GM23338 (cell line): ENCODE measurements around the gene TOR3A. TPM values are rescaled to one million over a fixed set of nuclear protein-coding genes. Genes with fewer than 3 reads are reported as not detected.
A peak's percentile ranks its signal among the peaks of the same experiment; 100 is the strongest.

Experiments used
- ATAC-seq: fragments of 200-7000 bp; cut with Tn5 transposase; 3 replicates; pipeline ENCODE4 v1.9.1; 2020
- DNase-seq: peaks from one replicate; pipeline ENCODE4 v3.0.0-alpha.2; 2015; ENCODE audit warnings: low spot score
- H2AFZ ChIP-seq: fragments of 200-600 bp; sonication (generic); 2 replicates; pipeline ENCODE4 v1.8.0; 2016; ENCODE audit warnings: antibody characterized with exemption, mild to moderate bottlenecking, moderate library complexity
- H3F3A ChIP-seq: fragments of 200-600 bp; sonication (generic); replicated peaks from 2 replicates; pipeline ENCODE4 v1.8.0; 2017; ENCODE audit warnings: antibody characterized with exemption, mixed run types, low read depth
- H3K27ac ChIP-seq: fragments of 200-600 bp; sonication (generic); 2 replicates; pipeline ENCODE4 v1.6.1; 2016; ENCODE audit warnings: low read depth
- H3K27me3 ChIP-seq: fragments of 200-600 bp; sonication (generic); 2 replicates; pipeline ENCODE4 v1.8.0; 2016; ENCODE audit warnings: mild to moderate bottlenecking, mixed run types, moderate library complexity; ENCODE audit not compliant: insufficient read depth
- H3K36me3 ChIP-seq: fragments of 200-600 bp; sonication (generic); 2 replicates; pipeline ENCODE4 v1.8.0; 2016; ENCODE audit warnings: mild to moderate bottlenecking; ENCODE audit not compliant: insufficient read depth
- H3K4me1 ChIP-seq: fragments of 200-600 bp; sonication (generic); 2 replicates; pipeline ENCODE4 v1.8.0; 2016; ENCODE audit warnings: mild to moderate bottlenecking, moderate library complexity; ENCODE audit not compliant: insufficient read depth
- H3K4me2 ChIP-seq: fragments of 200-600 bp; sonication (generic); 2 replicates; pipeline ENCODE4 v1.7.1; 2017; ENCODE audit warnings: mixed run types
- H3K4me3 ChIP-seq: fragments of 200-600 bp; sonication (generic); 2 replicates; pipeline ENCODE4 v1.6.1; 2016; ENCODE audit warnings: mixed run types
- H3K79me2 ChIP-seq: fragments of 200-600 bp; sonication (generic); replicated peaks from 2 replicates; pipeline ENCODE4 v1.8.0; 2017; ENCODE audit warnings: mild to moderate bottlenecking; ENCODE audit not compliant: insufficient read depth
- H3K9me2 ChIP-seq: fragments of 200-600 bp; sonication (generic); 2 replicates; pipeline ENCODE4 v1.8.0; 2017; ENCODE audit not compliant: insufficient read depth
- H4K20me1 ChIP-seq: fragments of 200-600 bp; sonication (generic); replicated peaks from 2 replicates; pipeline ENCODE4 v1.8.0; 2017; ENCODE audit warnings: mild to moderate bottlenecking; ENCODE audit not compliant: insufficient read depth
- H3K27ac Mint-ChIP-seq: 2 replicates; pipeline ENCODE4 v1.8.0; 2020; ENCODE audit warnings: inconsistent platforms, mild to moderate bottlenecking, moderate library complexity, mixed read lengths
- H3K27me3 Mint-ChIP-seq: 3 replicates; pipeline ENCODE4 v1.8.0; 2022; ENCODE audit warnings: low read depth, mild to moderate bottlenecking, moderate library complexity, mixed read lengths, inconsistent platforms; ENCODE audit not compliant: insufficient read depth, poor library complexity
- H3K36me3 Mint-ChIP-seq: 3 replicates; pipeline ENCODE4 v1.8.0; 2021; ENCODE audit warnings: low read depth, mild to moderate bottlenecking, inconsistent platforms, moderate library complexity, mixed read lengths
- H3K4me1 Mint-ChIP-seq: 3 replicates; pipeline ENCODE4 v1.8.0; 2020; ENCODE audit warnings: mild to moderate bottlenecking, inconsistent platforms, mixed read lengths
- H3K4me3 Mint-ChIP-seq: 3 replicates; pipeline ENCODE4 v1.8.0; 2021; ENCODE audit warnings: moderate library complexity, mild to moderate bottlenecking, inconsistent platforms, mixed read lengths
- H3K9me3 Mint-ChIP-seq: 3 replicates; pipeline ENCODE4 v1.8.0; 2020; ENCODE audit warnings: moderate library complexity, mild to moderate bottlenecking, inconsistent platforms, mixed read lengths
- CREB1 ChIP-seq: fragments of 250-450 bp; sonication (Bioruptor Pico); IDR thresholded peaks from 2 replicates; pipeline ENCODE4 v1.5.0; 2020; ENCODE audit warnings: low read depth, mild to moderate bottlenecking, moderate library complexity
- EZH2 ChIP-seq: fragments of 200-600 bp; sonication (generic); IDR thresholded peaks from one replicate; pipeline ENCODE4 v1.8.0; 2017; ENCODE audit warnings: antibody characterized with exemption, mild to moderate bottlenecking, low read depth; ENCODE audit not compliant: unreplicated experiment
- JUNB ChIP-seq: IDR thresholded peaks from one replicate; pipeline ENCODE4 v1.6.1; 2016; ENCODE audit warnings: antibody characterized with exemption; ENCODE audit not compliant: unreplicated experiment
- NANOG ChIP-seq: IDR thresholded peaks from 2 replicates; pipeline ENCODE4 v1.6.1; 2016; ENCODE audit warnings: antibody characterized with exemption, borderline replicate concordance
- POLR2AphosphoS5 ChIP-seq: IDR thresholded peaks from 2 replicates; pipeline ENCODE4 v1.6.1; 2016; ENCODE audit warnings: antibody characterized with exemption, low read depth
- STAT1 ChIP-seq: IDR thresholded peaks from one replicate; pipeline ENCODE4 v1.6.1; 2016; ENCODE audit warnings: antibody characterized with exemption; ENCODE audit not compliant: unreplicated experiment
- ZNF114 ChIP-seq: fragments of 250-450 bp; sonication (Bioruptor Pico); IDR thresholded peaks from 2 replicates; pipeline ENCODE4 v1.5.0; 2020; ENCODE audit warnings: mild to moderate bottlenecking, moderate library complexity
- ZNF331 ChIP-seq: fragments of 250-450 bp; sonication (Bioruptor Pico); IDR thresholded peaks from 2 replicates; pipeline ENCODE4 v1.5.0; 2020; ENCODE audit warnings: low read depth, mild to moderate bottlenecking, moderate library complexity
- polyA plus RNA-seq: library from polyadenylated mRNA; unstranded; fragments of >200 nt; fragmentation: Nextera tagmentation; extraction: Ambion mirVana; gene quantifications from 2 replicates; pipeline ENCODE4 v1.2.1, GENCODE V29; 2016
- total RNA-seq: library from RNA; depleted of rRNA; stranded (reverse); fragments of >200 nt; shearing (Covaris generic); gene quantifications from 2 replicates; pipeline ENCODE4 v1.2.3, GENCODE V29; 2014
- TF ChIP-seq, protein P1 (sequence below), 2 experiments: fragments of 200-600 bp in 1 of 2; sonication (generic) in 1 of 2; conservative IDR thresholded peaks; 2 replicates each; pipeline versions ENCODE4 v1.5.1 to v1.6.1; 2016 to 2017; ENCODE audit warnings: antibody characterized with exemption in 2 of 2, low read depth in 2 of 2, mild to moderate bottlenecking in 2 of 2, moderate library complexity in 1 of 2

Gene TOR3A
- total and polyA plus RNA-seq, 2 experiments from 2014 or later, result 11.2 to 57.6 TPM

DNA sequence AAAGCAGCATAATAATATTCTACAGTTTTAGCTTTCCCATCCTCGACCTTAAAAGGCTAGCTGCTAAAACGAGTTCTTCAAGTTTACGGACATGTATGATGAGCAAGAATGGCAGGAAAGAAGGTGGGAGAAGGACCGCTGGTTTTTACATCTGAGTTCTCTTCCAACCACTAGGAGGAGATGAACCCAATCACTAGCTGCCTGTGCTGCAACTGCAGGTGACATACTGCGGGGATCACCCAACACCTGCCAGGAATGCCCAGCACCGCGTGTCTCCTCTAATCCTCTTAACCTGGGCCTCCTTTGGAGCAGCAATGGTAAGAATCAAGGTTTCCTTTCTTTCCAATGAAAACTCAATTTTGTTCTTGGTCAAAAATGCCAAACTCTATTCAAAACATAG lies 23.5 kb downstream of the TOR3A start:
- H4K20me1 ChIP-seq, result no peaks in the 10 kb centered on the region
- DNase-seq, result peak; percentile 89
- no peaks in the 10 kb centered on the region for H3K79me2 ChIP-seq
- no peak overlapping the region for H3K4me2 ChIP-seq
- no peak for TF ChIP-seq STAT1
- TF ChIP-seq, protein P1, sequence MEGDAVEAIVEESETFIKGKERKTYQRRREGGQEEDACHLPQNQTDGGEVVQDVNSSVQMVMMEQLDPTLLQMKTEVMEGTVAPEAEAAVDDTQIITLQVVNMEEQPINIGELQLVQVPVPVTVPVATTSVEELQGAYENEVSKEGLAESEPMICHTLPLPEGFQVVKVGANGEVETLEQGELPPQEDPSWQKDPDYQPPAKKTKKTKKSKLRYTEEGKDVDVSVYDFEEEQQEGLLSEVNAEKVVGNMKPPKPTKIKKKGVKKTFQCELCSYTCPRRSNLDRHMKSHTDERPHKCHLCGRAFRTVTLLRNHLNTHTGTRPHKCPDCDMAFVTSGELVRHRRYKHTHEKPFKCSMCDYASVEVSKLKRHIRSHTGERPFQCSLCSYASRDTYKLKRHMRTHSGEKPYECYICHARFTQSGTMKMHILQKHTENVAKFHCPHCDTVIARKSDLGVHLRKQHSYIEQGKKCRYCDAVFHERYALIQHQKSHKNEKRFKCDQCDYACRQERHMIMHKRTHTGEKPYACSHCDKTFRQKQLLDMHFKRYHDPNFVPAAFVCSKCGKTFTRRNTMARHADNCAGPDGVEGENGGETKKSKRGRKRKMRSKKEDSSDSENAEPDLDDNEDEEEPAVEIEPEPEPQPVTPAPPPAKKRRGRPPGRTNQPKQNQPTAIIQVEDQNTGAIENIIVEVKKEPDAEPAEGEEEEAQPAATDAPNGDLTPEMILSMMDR (conservative IDR thresholded peaks at IDR 0.05; ENCODE audit: low read depth in 2 of 2), result peak; percentile 62 to 76
- no peak for TF ChIP-seq ZNF331
- peaks cover 11% of the 10 kb centered on the region; the same call in 2 of the 3 replicates for H3K4me1 Mint-ChIP-seq
- no peak overlapping the region for H3K4me3 Mint-ChIP-seq
- no peaks in the 10 kb centered on the region for H3F3A ChIP-seq
- H3K4me1 ChIP-seq, result no peaks in the 10 kb centered on the region; the same call in 1 of the 2 replicates
- H3K27me3 Mint-ChIP-seq, result peaks cover 2% of the 10 kb centered on the region
- no peak overlapping the region for H3K27ac ChIP-seq
- no peak overlapping the region for H3K4me3 ChIP-seq
- H3K36me3 Mint-ChIP-seq, result peaks cover 23% of the 10 kb centered on the region
- no peaks in the 10 kb centered on the region for H3K9me2 ChIP-seq
- H3K27me3 ChIP-seq, result no peaks in the 10 kb centered on the region
- ATAC-seq, result peak; percentile 99
- peaks cover 3% of the 10 kb centered on the region; the same call in 1 of the 2 replicates for H3K36me3 ChIP-seq
- no peak overlapping the region for H3K27ac Mint-ChIP-seq
- H3K9me3 Mint-ChIP-seq, result no peaks in the 10 kb centered on the region
- no peak overlapping the region for H2AFZ ChIP-seq

DNA sequence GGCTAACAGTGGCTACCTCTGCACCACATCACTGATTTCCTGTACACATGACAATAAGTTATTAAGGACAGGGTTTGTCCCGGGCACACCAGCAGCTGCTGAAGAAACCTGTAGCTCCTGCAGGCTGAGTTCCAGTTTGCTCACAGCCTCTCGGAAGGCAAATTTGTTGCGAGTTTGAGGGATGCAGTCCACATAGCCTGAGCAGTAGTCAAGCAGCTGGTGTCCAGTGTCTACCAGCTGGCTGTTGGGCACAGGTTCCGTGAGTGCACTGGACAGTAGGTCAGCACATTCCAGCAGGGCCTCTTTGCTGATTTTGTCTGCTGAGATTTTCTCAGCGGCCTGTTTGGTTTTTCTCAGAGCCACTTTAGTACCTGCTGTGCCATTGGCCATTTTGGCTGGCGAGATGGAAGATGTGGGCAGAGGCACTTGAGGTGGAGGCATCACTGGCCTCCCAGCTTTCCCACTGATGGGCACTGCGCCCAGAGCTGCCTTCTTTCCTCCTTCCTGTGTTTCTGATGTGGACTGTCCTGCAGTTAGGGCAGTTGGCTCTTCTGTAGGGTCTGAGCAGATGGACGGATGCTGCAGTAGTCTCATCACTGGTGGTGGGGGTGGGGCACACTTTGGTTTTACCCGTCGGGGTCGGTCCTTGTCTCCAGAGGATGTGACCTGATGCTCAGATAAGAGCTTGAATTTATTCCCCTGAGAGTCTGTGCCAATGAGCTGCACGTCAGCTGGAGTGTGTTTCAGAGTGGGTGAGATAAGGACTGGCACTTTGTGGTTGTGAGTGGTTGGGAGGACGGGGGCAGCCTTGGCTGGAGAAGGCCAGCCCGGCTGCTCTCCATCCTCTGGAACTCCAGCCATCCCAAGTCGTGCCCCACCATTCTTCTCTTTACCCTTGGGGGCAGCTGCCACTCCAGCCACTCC lies 26.1 kb downstream of the TOR3A start:
- no peak overlapping the region for H3K4me2 ChIP-seq
- H3K27ac Mint-ChIP-seq, result no peak overlapping the region
- ATAC-seq, result no peak
- no peak overlapping the region for H3K4me3 ChIP-seq
- H2AFZ ChIP-seq, result no peak overlapping the region
- peaks cover 11% of the 10 kb centered on the region; the same call in 2 of the 3 replicates for H3K4me1 Mint-ChIP-seq
- H3K36me3 Mint-ChIP-seq, result peaks cover 31% of the 10 kb centered on the region
- no peaks in the 10 kb centered on the region for H3F3A ChIP-seq
- no peak overlapping the region for H3K4me3 Mint-ChIP-seq
- no peaks in the 10 kb centered on the region for H3K4me1 ChIP-seq
- DNase-seq, result no peak
- H3K79me2 ChIP-seq, result no peaks in the 10 kb centered on the region
- H3K27me3 Mint-ChIP-seq, result peaks cover 3% of the 10 kb centered on the region
- no peaks in the 10 kb centered on the region for H3K9me2 ChIP-seq
- TF ChIP-seq ZNF331 (no peak), ZNF114 (CRISPR knock-in tag) (no peak), STAT1 (no peak), CREB1 (CRISPR knock-in tag) (no peak), POLR2AphosphoS5 (no peak), NANOG (no peak), JUNB (no peak), EZH2 (no peak)
- TF ChIP-seq, protein P1 (conservative IDR thresholded peaks at IDR 0.05; ENCODE audit: low read depth in 2 of 2), result no peak
- H3K27me3 ChIP-seq, result no peaks in the 10 kb centered on the region
- no peaks in the 10 kb centered on the region for H4K20me1 ChIP-seq
- H3K9me3 Mint-ChIP-seq, result no peaks in the 10 kb centered on the region
- peaks cover 15% of the 10 kb centered on the region for H3K36me3 ChIP-seq
- no peak overlapping the region for H3K27ac ChIP-seq
